Measurements from ENCODE around the gene UGGT1.

The UGGT1 gene

DNA sequence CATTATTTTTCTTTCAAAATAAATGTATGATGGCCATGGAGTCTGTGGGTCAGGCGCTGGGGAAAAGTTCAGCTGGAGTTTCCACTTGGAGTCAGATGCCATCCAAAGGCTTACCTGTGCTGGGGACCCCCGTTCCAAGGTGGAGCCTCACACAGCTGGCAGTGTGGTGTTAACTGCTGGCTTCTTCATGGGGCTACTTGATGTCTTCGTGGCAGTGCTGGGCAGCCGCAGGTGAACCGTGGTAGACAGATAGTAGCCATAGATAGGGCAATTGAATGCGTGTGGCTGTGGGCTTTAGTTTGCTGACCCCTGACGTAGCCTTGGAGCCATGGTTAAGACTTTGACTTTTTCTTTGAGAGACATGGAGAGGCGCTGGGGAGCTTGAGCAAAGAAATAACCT is 144.6 kb downstream of the UGGT1 start:
- Histone ChIP-seq H3K9ac (ENCODE audit: low read depth, low read length, poor library complexity, severe bottlenecking) (no peak overlapping the region), H3K79me2 (ENCODE audit: insufficient read depth, low read length) (no peaks in the 10 kb centered on the region), H3K4me1 (ENCODE audit: insufficient read depth, low read length, poor library complexity, severe bottlenecking) (no peaks in the 10 kb centered on the region), H4K20me1 (ENCODE audit: insufficient read depth, low read length, poor library complexity, severe bottlenecking) (no peaks in the 10 kb centered on the region), H3K9me3 (ENCODE audit: insufficient read depth, low read depth, low read length) (no peaks in the 10 kb centered on the region), H2AFZ (ENCODE audit: low read length) (no peak overlapping the region), H3K9me2 (replicated peaks; ENCODE audit: low read depth, low read length) (no peaks in the 10 kb centered on the region), H3F3A (ENCODE audit: low read depth) (no peaks in the 10 kb centered on the region), H3K36me3 (ENCODE audit: insufficient read depth, low read length) (no peaks in the 10 kb centered on the region), H3K27me3 (ENCODE audit: insufficient read depth, low read length, poor library complexity, severe bottlenecking) (peaks cover 4% of the 10 kb centered on the region), H3K4me2 (ENCODE audit: low read depth, low read length, poor library complexity, severe bottlenecking) (no peak overlapping the region), H3K4me3 (ENCODE audit: low read length, poor library complexity, severe bottlenecking) (no peak overlapping the region)
- no peak for TF ChIP-seq EZH2phosphoT487 (IDR thresholded peaks at IDR 0.05; ENCODE audit: borderline replicate concordance)
- TF ChIP-seq, protein P1, sequence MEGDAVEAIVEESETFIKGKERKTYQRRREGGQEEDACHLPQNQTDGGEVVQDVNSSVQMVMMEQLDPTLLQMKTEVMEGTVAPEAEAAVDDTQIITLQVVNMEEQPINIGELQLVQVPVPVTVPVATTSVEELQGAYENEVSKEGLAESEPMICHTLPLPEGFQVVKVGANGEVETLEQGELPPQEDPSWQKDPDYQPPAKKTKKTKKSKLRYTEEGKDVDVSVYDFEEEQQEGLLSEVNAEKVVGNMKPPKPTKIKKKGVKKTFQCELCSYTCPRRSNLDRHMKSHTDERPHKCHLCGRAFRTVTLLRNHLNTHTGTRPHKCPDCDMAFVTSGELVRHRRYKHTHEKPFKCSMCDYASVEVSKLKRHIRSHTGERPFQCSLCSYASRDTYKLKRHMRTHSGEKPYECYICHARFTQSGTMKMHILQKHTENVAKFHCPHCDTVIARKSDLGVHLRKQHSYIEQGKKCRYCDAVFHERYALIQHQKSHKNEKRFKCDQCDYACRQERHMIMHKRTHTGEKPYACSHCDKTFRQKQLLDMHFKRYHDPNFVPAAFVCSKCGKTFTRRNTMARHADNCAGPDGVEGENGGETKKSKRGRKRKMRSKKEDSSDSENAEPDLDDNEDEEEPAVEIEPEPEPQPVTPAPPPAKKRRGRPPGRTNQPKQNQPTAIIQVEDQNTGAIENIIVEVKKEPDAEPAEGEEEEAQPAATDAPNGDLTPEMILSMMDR (conservative IDR thresholded peaks at IDR 0.05; ENCODE audit: low read length): no peak

DNA sequence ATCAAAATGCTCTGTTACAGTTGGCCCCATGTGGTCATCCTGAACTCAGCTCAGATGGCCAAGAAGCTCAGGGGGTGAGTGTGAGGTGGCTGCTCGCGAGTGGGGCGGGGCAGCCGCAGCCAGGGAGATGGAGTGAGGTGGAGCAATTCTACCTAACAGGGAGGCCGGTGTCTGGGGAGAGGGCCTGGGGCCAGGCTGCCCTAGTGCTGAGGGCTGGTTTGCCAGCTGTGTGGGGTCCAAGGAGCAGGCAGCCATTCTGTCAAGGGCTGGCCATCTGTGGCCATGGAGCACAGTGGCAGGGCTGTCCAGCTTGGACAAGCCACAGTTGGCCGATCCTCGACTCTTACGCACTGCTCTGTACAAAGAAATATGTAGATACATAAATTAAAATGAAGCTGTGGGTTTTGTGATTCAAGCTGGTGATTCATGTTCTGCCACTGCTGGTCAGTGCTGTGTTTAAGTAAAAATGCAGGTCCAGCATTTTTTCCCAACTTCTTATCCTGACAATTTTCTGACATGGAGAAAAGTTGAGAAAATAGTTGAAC is 145.6 kb downstream of the UGGT1 start:
- peaks cover 4% of the 10 kb centered on the region for H3K27me3 ChIP-seq (ENCODE audit: insufficient read depth, low read length, poor library complexity, severe bottlenecking)
- no peak overlapping the region for H3K9ac ChIP-seq (ENCODE audit: low read depth, low read length, poor library complexity, severe bottlenecking)
- no peak overlapping the region for H3K4me3 ChIP-seq (ENCODE audit: low read length, poor library complexity, severe bottlenecking)
- H3K36me3 ChIP-seq (ENCODE audit: insufficient read depth, low read length): no peaks in the 10 kb centered on the region
- no peaks in the 10 kb centered on the region for H3F3A ChIP-seq (ENCODE audit: low read depth)
- H3K9me2 ChIP-seq (replicated peaks; ENCODE audit: low read depth, low read length): no peaks in the 10 kb centered on the region
- no peaks in the 10 kb centered on the region for H4K20me1 ChIP-seq (ENCODE audit: insufficient read depth, low read length, poor library complexity, severe bottlenecking)
- TF ChIP-seq, protein P1 (conservative IDR thresholded peaks at IDR 0.05; ENCODE audit: low read length): no peak
- TF ChIP-seq EZH2phosphoT487 (IDR thresholded peaks at IDR 0.05; ENCODE audit: borderline replicate concordance): no peak
- H3K4me1 ChIP-seq (ENCODE audit: insufficient read depth, low read length, poor library complexity, severe bottlenecking): no peaks in the 10 kb centered on the region
- no peak overlapping the region for H2AFZ ChIP-seq (ENCODE audit: low read length)
- no peaks in the 10 kb centered on the region for H3K9me3 ChIP-seq (ENCODE audit: insufficient read depth, low read depth, low read length)
- H3K79me2 ChIP-seq (ENCODE audit: insufficient read depth, low read length): no peaks in the 10 kb centered on the region
- H3K4me2 ChIP-seq (ENCODE audit: low read depth, low read length, poor library complexity, severe bottlenecking): no peak overlapping the region

DNA sequence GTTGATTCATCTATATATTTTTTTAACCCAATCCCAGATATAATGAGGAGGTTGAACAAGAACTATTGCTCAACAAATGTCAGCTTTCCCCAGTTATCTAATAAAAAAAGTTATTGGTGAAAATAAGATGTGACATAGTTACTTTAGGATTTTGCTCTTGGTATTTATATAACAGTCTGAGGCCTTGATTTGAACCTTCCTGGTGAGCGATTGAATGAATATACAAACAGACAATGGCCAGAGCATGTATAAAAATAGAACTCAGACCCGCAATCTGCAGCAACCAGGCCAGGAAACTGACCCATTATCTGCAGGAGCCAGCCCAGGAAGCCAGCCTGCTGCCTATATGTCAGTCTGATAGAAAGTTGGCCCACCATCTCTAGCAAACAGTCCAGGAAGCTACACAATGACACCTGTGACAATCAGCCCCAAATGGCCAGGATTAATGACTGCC is 146.1 kb downstream of the UGGT1 start:
- Histone ChIP-seq H3K36me3 (ENCODE audit: insufficient read depth, low read length) (no peaks in the 10 kb centered on the region), H3K4me2 (ENCODE audit: low read depth, low read length, poor library complexity, severe bottlenecking) (no peak overlapping the region), H3F3A (ENCODE audit: low read depth) (no peaks in the 10 kb centered on the region), H3K27me3 (ENCODE audit: insufficient read depth, low read length, poor library complexity, severe bottlenecking) (peaks cover 4% of the 10 kb centered on the region), H3K79me2 (ENCODE audit: insufficient read depth, low read length) (no peaks in the 10 kb centered on the region), H3K9ac (ENCODE audit: low read depth, low read length, poor library complexity, severe bottlenecking) (no peak overlapping the region), H3K4me3 (ENCODE audit: low read length, poor library complexity, severe bottlenecking) (no peak overlapping the region), H3K4me1 (ENCODE audit: insufficient read depth, low read length, poor library complexity, severe bottlenecking) (no peaks in the 10 kb centered on the region), H3K9me3 (ENCODE audit: insufficient read depth, low read depth, low read length) (no peaks in the 10 kb centered on the region), H2AFZ (ENCODE audit: low read length) (no peak overlapping the region), H3K9me2 (replicated peaks; ENCODE audit: low read depth, low read length) (no peaks in the 10 kb centered on the region), H4K20me1 (ENCODE audit: insufficient read depth, low read length, poor library complexity, severe bottlenecking) (no peaks in the 10 kb centered on the region)
- TF ChIP-seq, protein P1 (conservative IDR thresholded peaks at IDR 0.05; ENCODE audit: low read length): no peak
- TF ChIP-seq EZH2phosphoT487 (IDR thresholded peaks at IDR 0.05; ENCODE audit: borderline replicate concordance): no peak
